Left colon (tissue), 2 donors: ENCODE results near the gene ZMYND11. TPM values are rescaled to one million over a fixed set of nuclear protein-coding genes. Genes with fewer than 3 reads are reported as not detected.
"Not testable (repeated sequence)": the region's sequence is repeated elsewhere in the genome, so short reads cannot be mapped to it uniquely, and the experiment has no call there.

ENCODE experiments used
- ATAC-seq: fragments of 200-7000 bp; cut with Tn5 transposase; one replicate; pipeline ENCODE4 v1.9.1; 2020; ENCODE audit warnings: mild to moderate bottlenecking, moderate library complexity
- DNase-seq, 2 donors: peaks; one replicate each; pipeline ENCODE4 v3.0.0-alpha.2; 2020
- intact Hi-C, 2 donors: fragments of 100-400 bp; cut with DNase I in 1 of 2; cut with micrococcal nuclease in 1 of 2; formaldehyde crosslinking; loops; one replicate each; pipeline versions ENCODE4 v1.11.2 to v1.14.0; 2022; cut with DNase I, micrococcal nuclease
- total RNA-seq, 2 donors: library from RNA; stranded (reverse); fragmentation: NEBNext Ultra II Directional; extraction: Animal tissue kit (Norgen Biotek cat#: 25700); gene quantifications; one replicate each; pipeline ENCODE4 v1.2.1, GENCODE V29; 2021
- donor health status: DM: no; HTN: no; CAD: no.
- donor health status: DM: yes; HTN: yes; CAD: no.

ZMYND11 gene
- total RNA-seq, 2 donors from 2014 or later = 42.7 to 54.9 TPM

DNA sequence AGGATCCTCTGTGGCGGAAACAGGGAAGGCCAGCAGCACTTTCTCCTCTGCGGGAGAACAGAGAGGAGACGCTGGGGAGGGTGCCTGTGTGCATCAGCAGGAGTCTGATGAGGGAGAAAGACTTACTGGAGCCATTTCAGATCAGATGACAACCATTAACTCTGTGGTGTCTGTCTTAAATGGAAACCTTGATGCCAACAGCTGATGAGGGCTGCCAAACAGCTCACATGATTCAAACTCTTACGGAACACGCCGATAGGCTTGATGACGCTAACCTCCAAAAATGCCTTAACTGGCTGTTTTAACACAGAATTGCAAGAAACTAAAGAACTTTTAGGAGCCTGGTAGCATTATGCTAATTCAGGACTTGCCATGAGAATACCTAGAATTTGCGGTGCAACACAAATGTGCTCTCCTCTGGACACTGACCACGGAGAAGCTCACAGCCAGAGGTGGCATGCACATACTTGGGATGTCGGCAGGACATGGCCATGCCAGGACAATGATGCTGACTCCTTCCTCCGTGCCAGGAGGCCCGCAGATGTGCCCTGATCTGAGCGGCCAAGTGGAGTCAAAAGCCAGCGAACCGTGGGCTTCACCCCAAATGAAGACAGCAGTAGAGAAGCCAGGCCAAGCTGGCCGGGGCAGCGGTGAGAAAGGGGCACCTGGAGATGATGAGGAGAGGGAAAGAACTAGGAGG is 154.9 kb downstream of the ZMYND11 start:
- intact Hi-C loops = no loop called here
- no peak for ATAC-seq

DNA sequence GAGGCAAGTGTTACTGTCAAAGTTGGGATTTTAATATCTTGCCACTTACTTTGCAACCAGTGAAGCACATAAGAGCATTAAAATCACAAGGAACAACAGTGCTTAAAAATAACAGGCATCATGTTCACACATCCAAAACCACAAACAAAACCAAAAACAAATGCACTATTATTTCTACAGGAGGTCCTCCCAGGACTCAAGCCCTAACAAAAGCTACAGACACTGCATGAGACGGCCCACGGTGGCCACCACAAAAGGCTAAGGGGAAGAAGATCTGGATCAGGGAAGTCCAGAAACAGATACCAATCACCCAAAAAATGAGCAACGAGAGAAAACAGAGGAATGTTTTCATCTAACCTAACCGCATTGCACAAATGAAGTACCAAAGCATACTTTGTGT is 158.4 kb downstream of the ZMYND11 start:
- intact Hi-C loops = no loop called here
- ATAC-seq (no peak), DNase-seq (no peak)

More for the DNA sequence above, 154.9 kb downstream of the ZMYND11 start:
- DNase-seq = no peak

DNA sequence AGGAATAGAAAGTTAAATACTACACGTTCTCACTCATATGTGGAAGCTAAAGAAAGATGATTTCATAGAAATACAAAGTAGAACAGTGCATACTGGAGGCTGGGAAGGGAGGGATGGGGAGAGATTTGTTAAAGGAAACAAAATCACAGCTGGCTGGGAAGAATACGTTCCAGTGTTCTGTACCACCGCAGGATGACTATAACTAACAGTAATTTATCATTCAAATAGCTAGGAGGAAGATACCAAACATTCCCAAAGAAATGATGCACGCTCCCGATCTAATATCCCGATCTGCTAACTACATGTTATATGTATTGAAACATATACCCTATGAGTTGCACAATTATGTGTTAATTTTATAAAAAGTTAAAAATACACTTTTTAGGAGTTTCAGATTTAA is 162.3 kb downstream of the ZMYND11 start:
- no peak for DNase-seq
- intact Hi-C loops = no loop called here
- no peak for ATAC-seq

GRCh38 chr10:298033-298432 is 162.8 kb downstream of the ZMYND11 start:
- DNase-seq (no peak), ATAC-seq (no peak)
- intact Hi-C loops = no loop called here

GRCh38 chr10:299512-299911 is 164.3 kb downstream of the ZMYND11 start:
- no peak for ATAC-seq
- intact Hi-C loops = no loop called here
- no peak for DNase-seq

- intact Hi-C loops = no loop called here
- no peak for DNase-seq
- ATAC-seq = no peak
Measured at GRCh38 chr10:299969-300368, 164.7 kb downstream of the ZMYND11 start.

- ATAC-seq, DNase-seq, intact Hi-C loops: not testable (repeated sequence)
Measured at GRCh38 chr10:300580-300979, 165.3 kb downstream of the ZMYND11 start.

DNA sequence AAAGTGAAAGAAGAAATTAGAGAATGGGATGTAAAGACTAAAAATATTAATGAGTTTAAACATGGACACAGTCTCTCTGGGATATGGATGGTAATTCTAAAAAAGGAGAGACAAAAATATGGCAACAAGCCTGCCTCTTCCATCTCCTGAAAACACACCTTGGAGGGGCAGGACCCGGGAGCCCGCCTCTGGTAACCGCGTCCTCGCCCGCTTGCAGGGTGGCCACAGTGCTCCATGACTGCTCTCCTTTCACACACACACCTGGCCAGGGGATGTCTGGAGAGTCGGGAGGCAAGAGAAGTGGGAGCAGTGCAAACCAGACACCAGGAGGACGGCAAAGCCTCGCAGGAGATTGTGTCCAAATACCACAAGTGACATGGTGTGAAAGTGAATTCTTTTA is 166.3 kb downstream of the ZMYND11 start:
- intact Hi-C loops = no loop called here
- ATAC-seq (no peak), DNase-seq (no peak)

Other genes starting within 250 kb of the ZMYND11 start
- under 1 TPM in 1 of 2 donors, not detected in 1; 0.40 TPM for gene TUBB8, start 86.2 kb upstream of the ZMYND11 start, total RNA-seq